Fibroblast of the conjunctiva (primary cell): ENCODE results near the gene NCOA6.

ENCODE experiments used
- DNase-seq: peaks from one replicate; pipeline ENCODE4 v3.0.0-alpha.2; 2010; ENCODE audit warnings: low read depth

Gene NCOA6

GRCh38 chr20:34825530-34826362 is at the start of gene NCOA6:
TSS of gene NCOA6 (minus strand) at chr20:34825651. CDS start at chr20:34782355, 43,296 bp downstream.
- DNase-seq = peak; percentile 55

- DNase-seq = peak; percentile 85
These were observed 48.7 kb upstream of the NCOA6 start for GRCh38 chr20:34874094-34874654.

- DNase-seq = no peak
These were observed 48.2 kb upstream of the NCOA6 start for GRCh38 chr20:34873583-34874093.

- DNase-seq = peak; percentile 42
These were observed 47.3 kb upstream of the NCOA6 start, which contains the start of gene GGT7 for GRCh38 chr20:34872622-34873224. TSS of gene GGT7 (minus strand) at chr20:34872856. CDS start at chr20:34872815, 41 bp downstream.

DNA sequence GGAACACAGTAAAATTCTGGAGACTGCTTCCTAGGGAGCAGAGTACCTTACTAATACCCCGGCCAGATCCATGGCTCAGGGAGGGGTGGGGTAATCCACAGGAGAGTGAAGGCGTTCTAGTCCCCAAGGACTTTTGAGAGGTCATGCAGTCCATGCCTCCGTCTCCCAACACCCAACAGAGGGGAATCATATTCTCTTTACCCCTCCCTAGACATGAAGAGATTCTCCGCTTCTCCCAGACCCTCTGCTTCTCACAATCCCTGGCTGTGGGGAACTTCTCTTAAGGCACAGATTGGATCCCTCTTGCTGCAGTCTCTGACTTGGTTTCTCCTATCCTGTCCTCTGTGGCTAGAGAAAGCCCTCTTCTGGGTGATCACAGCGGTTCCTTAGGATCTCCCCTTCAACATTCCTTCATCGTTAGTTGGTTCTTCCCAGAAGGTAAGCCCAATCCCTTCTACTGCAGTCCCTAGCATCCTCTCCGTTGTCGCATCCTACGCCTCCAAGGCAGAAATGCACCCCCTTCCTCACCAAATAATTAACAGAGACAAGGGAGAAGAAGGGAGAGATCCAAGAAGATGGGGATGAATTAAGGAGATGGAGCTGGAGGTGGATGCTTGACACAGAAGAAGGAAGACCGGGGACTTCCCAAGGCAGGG is 46.6 kb upstream of the NCOA6 start:
- DNase-seq = no peak

DNA sequence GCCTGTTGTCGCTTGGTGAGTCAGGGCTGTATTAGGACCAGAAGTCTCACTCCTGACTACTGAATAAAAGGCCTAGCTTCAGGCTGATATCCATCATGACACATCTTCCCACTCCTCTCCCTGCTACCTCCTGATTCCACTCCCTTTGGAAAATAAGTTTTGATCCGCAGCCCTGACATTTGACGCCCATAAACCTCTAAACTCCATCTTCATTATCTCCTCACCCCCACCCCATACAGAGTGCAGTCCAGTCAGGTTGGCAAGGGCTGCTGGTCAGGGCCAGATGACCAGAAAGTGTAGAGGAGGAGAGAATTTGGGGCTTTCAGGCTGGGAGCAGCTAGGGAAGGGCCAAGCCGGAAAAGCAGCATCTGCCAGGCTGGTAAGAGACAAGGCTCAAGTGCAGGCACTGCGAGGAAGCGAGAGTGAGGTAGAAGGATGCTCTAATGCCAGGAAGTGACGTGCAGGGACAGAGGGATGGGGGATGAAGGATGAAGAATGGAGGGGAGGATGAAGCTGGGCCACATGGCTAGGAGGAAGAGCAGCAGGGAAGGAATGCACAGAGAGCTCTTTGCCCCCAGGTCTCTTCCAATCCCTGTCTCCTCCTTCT is 46.0 kb upstream of the NCOA6 start:
- no peak for DNase-seq

DNA sequence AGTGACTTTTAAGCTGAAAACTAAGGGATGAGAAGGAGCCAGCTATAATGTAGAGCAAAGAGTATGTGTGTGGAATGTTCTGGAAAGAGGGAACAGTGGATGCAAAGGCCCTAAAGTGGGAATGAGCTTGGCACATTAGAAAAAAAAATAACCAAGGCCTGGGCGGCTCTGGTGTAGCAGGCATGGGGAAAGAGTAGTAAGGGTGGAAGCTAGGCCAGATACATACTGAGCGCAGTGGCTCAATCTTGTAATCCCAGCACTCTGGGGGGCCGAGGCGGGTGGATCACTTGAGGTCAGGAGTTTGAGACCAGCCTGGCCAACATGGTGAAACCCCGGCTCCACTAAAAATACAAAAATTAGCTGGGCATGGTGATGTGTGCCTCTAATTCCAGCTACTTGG is 38.8 kb upstream of the NCOA6 start:
- DNase-seq = no peak

- no peak for DNase-seq
These were observed 38.0 kb upstream of the NCOA6 start for GRCh38 chr20:34863421-34863965.

DNA sequence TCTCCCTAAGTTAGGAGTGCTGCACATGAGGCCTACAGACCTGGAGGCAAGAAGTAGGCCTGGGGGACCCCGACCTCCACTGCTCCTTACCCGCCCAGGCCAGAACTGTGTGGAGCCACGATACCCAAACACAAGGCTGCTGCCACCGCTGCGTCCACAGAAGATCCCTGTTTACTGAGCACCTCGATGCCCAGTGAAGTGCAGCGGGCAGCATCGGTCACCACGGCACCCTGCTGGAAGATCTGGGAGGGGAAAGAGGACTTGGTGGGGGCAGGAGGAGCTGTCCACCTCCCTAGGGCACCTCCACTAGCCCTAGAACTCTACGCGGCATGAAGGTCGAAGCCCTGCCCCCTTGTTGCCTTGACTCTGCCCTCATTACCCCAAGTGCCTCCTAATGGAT is 37.3 kb upstream of the NCOA6 start:
- no peak for DNase-seq

GRCh38 chr20:34861386-34862084 is 36.1 kb upstream of the NCOA6 start:
- no peak for DNase-seq

DNA sequence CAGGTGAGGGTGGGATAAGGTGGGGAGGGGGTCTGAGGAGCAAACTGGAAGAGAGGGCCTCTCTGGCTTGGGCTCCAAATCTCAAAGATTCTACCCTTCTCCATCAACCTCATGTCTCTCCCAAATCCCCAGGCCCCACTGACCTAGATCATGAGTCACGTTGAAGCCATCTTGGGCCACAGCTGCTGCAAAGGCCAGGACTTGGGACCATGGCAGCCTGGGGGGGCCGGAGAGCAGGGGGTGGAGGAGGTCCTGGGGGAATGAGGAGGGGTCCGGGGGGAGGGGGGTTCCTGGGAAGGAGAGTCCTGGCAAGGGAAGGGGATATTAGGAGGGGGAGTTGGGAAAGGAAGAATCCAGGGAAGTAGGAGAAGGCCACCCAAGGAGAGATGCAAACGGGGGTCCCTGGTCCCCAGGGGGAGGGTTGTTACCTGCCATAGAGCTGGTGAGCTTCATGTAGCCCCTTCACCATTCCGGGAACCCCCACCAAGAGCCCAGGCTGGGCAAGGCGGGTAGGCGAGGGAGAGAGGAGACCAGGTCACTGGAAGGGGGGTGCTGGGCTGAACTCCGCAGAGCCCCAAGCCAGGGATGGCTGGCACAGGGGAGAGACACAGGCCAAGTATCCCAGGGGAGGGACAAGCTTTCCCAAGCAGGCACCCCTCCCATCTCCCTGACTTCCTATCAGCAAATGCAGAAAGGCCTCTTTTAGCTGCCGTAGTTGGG is 34.5 kb upstream of the NCOA6 start:
- no peak for DNase-seq

DNA sequence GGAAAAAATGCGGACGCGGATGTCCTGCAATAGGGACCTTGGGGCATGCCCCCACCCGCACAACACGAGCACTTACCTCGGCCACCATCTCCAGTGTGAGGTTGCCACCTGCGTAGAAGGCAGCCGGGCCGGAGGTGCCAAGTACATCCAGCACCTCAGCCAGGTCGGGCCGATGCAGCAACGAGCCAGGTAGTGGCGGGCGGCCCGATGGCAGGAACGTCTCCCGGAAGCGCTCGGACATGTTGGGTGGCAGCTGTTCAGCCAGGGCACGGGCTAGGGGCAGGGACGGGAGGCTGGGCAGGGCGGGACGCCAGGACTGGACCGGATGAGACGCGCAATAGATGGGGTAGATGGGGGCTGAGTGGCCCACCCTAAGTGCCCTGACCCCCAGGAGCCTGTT is 33.9 kb upstream of the NCOA6 start:
- no peak for DNase-seq

DNA sequence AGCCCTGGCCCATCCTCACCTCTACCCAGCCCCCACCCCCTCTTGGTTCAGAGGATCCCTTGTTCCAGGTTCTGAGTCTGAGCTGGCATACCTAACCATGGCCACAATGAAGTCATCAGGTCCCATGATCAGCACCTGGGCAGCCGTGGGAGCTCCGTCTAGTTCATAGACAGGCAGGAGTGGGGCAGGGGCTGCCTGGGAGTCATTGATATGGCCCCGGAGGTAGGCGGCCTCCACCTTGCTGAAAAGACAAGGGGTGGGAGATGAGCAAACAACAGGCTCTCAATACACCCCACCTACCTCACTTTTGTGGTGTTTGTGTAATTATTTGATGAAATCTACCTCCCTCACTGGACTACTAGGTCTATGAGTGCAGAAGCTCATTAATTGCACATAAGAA is 26.8 kb upstream of the NCOA6 start:
- no peak for DNase-seq

- no peak for DNase-seq
These were observed 25.5 kb upstream of the NCOA6 start for GRCh38 chr20:34850969-34851368.

- no peak for DNase-seq
These were observed 24.3 kb upstream of the NCOA6 start for GRCh38 chr20:34849778-34850177.

- DNase-seq = no peak
These were observed 23.1 kb upstream of the NCOA6 start for GRCh38 chr20:34848597-34848996.

DNA sequence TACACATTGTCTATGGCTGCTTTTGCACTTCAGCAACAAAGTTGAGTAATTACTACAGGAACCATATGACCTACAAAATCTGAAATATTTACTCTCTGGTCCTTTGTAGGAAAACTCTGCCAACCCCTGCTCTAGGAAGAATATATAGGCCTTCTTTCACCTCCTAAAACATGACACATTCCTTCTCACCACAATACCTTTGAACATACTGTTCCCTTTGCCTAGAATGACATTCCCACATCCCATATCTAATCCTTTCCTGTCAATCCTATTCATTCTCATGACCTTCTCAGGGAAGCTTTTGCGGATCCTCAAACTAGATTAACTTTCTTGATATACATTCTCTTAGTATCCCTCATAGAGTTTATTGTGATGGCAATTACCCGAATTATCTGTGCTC is 18.0 kb upstream of the NCOA6 start:
- DNase-seq = no peak

DNA sequence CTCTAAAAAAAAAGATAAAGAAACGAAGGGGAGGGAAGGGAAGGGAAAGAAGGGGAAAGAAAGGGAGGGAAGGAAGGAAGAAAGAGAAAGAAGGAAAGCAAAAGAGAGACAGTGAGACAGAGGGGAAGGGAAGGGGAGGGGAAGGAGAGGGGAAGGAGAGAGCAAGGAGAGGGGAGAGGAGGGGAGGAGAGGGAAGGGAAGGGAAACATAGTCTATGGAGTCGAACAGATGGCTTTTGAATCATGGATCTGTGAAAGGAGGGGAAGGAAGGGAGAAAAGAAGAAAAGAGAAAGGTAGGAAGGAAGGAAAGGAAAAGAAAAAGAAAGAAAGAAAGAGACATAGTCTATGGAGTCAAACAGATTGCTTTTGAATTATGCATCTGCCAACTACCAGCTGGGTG is 16.7 kb upstream of the NCOA6 start:
- DNase-seq = no peak

DNA sequence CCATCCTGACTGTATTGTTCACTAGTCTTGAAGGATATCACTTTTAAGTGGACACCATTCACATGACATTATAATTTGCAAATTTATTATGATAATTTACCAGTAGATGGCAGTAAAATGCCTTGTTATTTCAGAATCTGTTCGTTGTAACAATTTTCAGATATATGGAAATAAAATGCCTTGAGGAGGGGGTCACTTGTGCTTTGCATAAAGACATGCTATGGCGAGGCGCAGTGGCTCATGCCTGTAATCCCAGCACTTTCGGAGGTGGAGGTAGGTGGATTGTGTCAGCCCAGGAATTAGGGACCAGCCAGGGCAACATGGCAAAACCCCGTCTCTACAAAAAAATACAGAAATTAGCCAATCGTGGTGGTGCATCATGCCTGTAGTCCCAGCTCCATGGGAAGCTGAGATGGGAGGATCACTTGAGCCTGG is 9.0 kb upstream of the NCOA6 start:
- DNase-seq = peak; percentile 10

DNA sequence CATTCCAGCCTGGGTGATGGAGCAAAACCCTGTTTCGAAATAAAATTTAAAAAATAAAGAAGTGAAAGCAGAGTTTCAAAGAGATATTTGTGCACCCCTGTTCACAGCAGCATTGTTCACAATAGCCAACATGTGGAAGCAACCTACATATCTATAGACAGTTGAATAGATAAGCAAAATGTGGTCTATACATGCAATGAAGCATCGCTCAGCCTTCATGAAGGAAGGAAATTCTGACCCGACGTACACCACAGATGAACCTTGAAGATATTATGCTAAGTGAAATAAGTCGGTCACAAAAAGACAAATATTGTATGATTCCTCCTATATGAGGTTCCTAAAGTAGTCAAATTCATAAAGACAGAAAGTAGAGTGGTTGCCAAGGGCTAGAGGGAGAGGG is 6.5 kb upstream of the NCOA6 start:
- DNase-seq = no peak
